HG03097 (cell line): ENCODE measurements around the gene TMEM255B.
"Not testable (repeated sequence)": the region's sequence is repeated elsewhere in the genome, so short reads cannot be mapped to it uniquely, and the experiment has no call there.

ENCODE experiments used
- ATAC-seq: cut with Tn5 transposase; IDR thresholded peaks from one replicate; pipeline ENCODE4 v1.9.1; 2021; ENCODE audit not compliant: unreplicated experiment, low FRiP score

The TMEM255B gene

DNA sequence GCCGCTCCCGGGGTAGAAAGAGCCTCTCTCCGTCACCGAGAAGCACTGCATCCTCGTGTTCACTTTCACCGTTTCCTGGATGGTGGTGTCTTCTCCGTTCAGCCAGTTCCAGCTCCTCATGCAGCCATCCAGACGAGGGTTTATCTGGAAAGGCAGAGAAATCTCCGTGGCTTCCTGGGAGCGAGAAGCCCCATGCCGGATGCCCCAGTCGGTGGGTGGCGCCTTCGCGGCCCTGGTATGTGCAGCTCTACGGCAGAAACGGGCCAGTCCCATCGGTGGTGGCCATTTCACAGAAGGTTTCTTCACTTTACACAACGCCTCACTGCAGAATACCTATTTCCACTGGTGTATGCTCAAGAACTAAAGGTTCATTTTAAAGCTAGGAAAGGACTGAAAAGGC is 68.0 kb downstream of the TMEM255B start:
- ATAC-seq: no peak

GRCh38 chr13:113828282-113828825 is 69.3 kb downstream of the TMEM255B start:
- ATAC-seq: no peak

DNA sequence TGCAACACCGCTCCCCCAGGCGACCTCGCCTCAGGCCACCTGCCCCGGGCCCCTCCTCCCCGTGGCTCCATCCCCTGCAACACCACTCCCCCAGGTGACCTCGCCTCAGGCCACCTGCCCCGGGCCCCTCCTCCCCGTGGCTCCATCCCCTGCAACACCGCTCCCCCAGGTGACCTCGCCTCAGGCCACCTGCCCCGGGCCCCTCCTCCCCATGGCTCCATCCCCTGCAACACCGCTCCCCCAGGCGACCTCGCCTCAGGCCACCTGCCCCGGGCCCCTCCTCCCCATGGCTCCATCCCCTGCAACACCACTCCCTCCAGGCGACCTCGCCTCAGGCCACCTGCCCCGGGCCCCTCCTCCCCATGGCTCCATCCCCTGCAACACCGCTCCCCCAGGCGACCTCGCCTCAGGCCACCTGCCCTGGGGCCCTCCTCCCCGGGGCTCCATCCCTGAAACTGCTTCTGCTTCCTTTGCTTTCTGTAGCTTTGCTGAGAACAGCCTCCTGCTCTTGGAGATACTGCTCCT is 71.5 kb downstream of the TMEM255B start:
- not testable (repeated sequence) for ATAC-seq

GRCh38 chr13:113831061-113831460 is 72.0 kb downstream of the TMEM255B start:
- ATAC-seq: no peak

DNA sequence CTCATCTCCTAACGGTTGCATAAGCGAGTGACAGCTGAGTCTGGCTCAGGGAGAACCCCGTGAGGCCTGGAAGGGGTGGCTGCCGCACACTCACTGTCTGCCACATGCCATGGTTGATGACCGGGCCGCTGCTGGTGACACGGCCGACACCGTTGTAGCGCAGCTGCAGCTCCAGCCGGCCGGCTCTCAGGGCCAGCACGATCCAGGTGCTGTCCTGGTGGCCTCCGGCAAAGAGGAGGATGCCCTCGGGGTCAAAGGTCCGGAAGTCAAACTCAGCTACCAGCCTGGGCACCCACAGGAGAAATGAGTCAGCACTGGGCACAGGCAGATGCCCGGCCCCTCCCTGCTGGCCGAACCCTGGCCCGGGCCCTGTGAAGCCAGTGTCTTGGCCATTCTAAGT is 73.2 kb downstream of the TMEM255B start:
- no peak for ATAC-seq

GRCh38 chr13:113832631-113833030 is 73.6 kb downstream of the TMEM255B start:
- ATAC-seq: no peak

GRCh38 chr13:113833111-113833830 is 74.2 kb downstream of the TMEM255B start:
- ATAC-seq: no peak

GRCh38 chr13:113834006-113834405 is 75.0 kb downstream of the TMEM255B start:
- not testable (repeated sequence) for ATAC-seq

DNA sequence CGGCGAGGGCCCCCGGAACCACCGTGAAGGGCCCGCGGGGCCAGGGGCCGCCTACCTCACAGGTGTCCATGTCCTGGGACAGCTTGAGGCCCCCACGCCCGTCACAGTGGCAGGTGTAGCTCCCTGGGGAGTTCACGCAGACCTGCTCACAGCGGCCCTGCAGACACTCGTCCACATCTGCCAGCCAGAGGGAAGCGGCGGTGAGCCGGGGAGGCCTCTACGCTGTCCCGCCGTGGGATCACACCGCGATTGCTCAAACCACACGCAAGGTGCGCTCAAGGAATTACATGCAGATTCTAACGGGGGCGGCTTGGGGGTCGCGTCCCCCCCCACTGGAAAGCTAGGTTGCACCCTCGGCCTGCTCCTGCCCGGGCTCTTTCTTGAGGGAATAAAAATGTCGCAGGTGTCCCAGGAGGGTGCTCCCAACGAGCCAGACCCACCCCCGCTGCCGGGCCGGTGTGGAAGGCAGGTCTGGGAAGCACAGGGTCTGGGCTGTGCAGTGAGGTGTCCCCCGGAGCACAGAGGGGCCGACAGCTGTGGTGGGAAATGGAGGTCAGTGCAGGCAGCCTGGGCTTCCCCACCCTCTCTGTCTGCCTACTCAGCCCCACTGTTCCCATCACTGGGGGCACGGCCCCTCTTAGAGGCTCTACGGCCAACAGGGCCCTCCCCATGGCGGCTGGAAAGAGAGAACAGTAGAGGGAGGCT is 75.6 kb downstream of the TMEM255B start:
- no peak for ATAC-seq

GRCh38 chr13:113835461-113836270 is 76.6 kb downstream of the TMEM255B start:
- ATAC-seq: no peak

DNA sequence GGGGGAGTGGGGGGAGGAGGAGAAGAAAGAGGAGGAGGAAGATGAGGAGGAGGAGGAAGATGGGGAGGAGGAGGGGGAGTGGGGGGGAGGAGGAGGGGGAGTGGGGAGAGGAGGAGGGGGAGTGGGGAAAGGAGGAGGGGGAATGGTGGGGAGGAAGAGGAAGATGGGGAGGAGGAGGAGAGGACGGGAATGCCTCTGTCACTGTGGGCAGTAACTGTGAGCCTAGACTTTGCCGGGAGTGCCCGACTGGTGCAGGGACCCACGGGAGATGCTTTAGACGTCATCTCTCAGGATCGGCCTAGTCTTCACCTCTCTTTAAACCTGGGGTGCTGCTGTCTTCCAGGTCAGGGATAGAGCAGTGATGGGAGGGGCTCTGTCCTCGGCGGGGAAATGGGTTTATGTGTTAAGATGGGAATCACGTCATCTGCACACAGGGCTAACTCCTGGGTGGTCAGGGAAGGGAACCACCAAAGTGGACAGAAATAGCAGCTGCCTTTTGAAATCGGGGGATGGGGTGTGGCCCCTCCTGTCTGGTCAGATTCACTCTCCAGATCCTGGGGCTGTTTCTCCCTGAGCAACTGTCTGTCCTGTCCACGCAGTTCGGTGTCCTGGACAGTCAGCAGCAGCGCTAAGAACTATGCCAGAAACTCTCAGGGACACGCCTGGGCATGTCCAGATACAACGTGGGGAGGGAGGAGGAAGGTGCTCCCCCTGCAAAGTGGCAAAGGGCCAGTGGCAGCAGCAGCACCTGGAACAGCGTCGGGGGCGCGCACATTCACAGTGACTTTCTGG is 77.9 kb downstream of the TMEM255B start:
- ATAC-seq: no peak

DNA sequence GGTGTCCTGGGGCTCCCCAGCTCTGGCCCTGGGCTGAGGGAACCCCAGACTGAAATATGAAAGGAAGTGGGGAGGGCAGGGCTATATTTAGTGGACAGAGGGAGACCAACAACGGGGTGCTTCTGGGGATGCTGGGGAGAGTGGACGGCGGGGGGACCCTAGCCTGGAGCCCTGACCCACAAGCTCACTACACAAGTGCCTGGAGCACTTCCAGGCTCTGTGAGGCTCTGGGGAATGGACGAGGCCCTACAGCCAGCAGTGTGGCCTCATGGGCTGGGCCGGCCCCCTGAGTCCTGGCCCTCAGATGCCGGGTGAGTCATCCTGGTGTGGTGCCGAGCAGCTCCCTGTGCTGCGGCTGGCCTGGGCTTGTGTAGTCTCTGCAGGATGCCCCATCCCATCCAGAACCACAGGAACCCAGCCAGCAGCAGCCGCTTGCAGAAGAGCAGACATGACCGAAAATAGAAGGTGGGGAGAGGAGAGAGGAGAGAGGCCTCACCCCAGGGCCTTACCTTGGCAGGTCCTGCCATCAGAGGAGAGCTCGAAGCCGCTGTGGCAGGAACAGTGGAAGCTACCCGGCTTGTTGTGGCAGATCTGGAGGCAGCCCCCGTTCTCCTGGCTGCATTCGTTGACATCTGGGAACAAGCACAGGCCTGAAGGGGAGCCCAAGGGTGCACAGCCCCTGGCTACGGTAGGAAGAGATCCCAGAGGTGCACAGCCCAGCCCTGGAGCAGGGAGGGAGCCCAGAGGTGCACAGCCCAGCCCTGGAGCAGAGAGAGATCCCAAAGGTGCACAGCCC is 78.7 kb downstream of the TMEM255B start:
- ATAC-seq: no peak

- no peak for ATAC-seq
Measured at GRCh38 chr13:113838711-113839201, 79.7 kb downstream of the TMEM255B start.

DNA sequence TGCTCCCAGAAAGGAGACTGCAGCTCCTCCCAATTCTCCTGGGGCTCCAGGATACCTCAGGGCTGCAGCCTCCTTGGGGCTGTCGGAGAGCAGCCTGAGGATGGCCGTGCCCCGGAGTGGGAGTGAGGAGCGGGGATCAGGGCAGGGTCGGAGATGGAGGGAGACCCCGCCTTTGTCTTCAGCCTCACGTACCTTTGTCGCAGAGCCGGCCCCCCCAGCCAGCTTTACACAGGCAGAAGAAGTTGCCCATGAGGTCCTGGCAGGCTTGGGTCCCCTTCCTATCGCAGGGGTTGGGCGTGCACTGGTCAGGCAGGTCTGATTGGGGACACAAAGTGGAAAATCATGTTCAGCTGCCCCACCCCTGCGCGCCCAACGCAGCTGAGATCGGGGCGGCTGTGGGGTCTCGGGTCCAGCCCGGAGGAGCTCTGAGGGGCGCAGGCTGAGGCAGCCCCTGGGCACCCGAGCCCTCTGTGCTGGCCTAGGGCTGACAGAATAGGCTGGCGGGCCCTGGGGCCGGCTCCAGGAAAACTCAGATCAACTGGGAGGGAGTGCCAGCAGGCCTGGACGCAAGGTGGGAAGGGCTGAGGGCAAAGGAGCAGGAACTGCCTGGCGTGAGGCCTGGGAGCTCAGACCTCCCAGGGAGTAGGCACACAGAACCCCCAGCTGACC is 80.6 kb downstream of the TMEM255B start:
- no peak for ATAC-seq

DNA sequence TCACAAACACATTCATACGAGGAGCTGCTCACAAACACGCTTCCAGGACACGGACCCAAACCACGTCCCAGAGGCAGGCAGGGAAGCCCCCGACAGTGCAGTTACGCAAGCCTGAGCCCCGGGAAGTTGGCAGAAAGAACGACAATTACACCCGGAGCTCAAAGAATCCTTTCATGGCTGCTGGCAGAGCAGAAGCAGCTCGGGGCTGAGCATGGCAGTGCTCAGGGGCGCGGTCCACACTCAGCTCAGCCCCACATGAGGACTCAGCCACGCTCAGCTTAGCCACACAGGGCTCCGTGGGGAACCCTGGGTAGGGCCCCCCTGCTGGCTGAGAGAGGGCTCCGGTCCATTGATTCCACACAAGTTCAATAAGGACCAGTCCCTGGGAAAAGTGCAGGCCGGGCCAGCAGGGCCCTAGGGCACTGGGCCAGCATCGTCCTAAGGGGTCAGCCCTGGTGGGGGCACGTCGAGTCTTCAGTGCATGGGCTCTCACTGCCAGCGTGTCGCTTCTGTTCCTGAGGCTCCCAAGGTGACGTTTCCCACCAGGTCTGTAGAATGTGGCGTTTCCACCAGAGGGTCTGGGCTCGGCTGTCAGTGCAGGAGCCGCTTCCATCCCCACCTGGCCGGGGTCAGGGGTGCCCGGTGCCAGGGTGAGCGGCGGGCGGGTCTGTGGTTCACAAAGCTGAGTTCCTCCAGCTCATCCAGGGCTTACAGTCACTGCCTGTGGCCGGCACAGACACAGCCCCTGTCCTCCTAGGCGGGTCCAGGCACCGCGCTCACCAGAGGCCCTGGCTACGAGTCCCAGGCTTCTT is 81.7 kb downstream of the TMEM255B start:
- ATAC-seq: no peak

DNA sequence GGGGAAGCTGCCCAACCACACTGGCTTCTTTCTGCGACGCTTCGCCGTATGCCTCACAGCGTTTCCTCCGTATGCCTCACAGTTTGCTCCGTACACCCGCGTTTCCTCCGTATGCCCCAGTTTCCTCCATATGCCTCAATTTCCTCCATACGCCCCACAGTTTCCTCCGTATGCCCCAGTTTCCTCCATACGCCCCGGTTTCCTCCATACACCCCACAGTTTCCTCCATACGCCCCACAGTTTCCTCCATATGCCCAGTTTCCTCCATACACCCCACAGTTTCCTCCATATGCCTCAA is 82.3 kb downstream of the TMEM255B start:
- ATAC-seq: no peak

GRCh38 chr13:113842336-113843062 is 83.5 kb downstream of the TMEM255B start:
- no peak for ATAC-seq
